GM12801 (cell line): ENCODE measurements around the gene C2orf76.

Experiments used
- TF ChIP-seq, protein P1 (sequence below): IDR thresholded peaks from one replicate; pipeline ENCODE4 v1.5.1; 2011; ENCODE audit warnings: control low read depth; ENCODE audit not compliant: insufficient read length; ENCODE audit errors: extremely low read depth

Gene C2orf76

DNA sequence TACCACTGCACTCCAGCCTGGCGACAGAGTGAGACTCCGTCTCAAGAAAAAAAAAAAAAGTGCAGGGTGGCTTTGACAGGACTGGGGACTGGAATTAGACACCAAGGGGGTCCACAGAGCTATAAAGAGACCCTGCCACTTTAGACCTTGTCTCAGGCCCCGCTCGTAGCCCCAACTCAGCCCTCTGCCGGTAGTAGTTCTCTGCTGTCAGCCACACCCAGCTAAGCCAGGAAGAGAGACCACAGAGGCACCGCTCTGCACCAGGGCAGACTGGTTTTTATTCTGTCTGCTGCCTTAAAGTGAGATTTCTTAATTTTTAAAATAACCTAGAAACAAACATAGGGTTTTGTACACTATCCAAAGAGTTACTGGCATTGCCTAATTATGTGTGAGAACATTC, 77.0 kb downstream of the C2orf76 start:
- TF ChIP-seq, protein P1, sequence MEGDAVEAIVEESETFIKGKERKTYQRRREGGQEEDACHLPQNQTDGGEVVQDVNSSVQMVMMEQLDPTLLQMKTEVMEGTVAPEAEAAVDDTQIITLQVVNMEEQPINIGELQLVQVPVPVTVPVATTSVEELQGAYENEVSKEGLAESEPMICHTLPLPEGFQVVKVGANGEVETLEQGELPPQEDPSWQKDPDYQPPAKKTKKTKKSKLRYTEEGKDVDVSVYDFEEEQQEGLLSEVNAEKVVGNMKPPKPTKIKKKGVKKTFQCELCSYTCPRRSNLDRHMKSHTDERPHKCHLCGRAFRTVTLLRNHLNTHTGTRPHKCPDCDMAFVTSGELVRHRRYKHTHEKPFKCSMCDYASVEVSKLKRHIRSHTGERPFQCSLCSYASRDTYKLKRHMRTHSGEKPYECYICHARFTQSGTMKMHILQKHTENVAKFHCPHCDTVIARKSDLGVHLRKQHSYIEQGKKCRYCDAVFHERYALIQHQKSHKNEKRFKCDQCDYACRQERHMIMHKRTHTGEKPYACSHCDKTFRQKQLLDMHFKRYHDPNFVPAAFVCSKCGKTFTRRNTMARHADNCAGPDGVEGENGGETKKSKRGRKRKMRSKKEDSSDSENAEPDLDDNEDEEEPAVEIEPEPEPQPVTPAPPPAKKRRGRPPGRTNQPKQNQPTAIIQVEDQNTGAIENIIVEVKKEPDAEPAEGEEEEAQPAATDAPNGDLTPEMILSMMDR: no peak

DNA sequence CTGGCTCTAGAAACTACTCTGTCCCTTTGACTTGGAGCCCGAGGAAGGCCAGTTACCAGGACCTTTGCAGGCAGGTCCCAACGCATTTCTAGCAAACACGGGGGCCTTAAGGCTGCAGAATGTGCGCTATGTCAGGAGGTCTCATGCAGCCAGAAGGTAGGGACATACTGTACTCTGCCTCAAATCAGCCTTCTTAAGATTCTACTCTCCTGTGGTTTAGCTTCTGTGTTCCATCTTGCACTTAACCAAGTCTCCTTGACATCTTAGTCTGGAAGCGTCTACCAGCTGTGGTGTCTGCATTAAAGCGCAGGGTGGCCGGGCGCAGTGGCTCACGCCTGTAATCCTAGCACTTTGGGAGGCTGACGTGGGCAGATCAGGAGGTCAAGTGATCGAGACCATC, 77.5 kb downstream of the C2orf76 start:
- TF ChIP-seq, protein P1: no peak

DNA sequence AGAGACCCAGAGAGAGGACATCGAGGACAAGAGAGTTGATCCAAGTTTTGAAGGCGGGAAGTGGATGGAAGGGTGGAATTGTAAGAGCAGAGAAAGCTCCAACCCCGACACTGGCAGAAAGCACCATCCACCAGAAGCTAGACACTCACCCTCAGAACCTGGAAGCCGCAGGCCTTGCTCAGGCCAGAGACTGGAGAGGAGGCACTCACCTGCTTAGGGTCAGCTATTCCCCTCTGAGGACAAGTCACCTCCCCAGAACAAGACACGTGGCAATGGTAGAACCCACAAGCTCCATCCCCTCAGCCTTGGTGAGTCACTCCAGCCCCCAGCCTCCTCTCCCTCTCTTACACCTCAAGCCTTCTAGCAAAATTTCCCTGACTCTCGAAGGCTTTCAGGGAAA, 78.1 kb downstream of the C2orf76 start:
- TF ChIP-seq, protein P1: no peak

DNA sequence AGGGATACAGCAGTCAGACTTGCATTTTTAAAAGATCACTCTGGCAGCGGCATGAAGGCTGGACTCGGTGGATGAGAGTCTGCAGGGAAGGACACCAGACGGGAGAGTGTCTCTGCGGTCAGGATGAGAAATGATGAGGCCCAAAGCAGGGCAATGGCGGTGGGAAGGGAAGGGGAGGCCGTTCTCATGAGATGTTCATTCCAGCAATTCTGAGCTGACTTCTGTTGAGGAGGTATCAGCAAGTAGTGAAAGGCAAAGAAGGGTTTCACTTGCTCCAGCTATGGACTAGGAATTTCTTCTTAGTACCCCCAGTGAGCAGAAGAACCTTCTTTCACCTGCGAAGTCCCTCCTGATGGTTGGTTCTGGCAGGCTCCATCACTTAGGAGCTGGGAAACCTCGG, 80.0 kb downstream of the C2orf76 start:
- TF ChIP-seq, protein P1: no peak

GRCh38 chr2:119283873-119284331, 82.7 kb downstream of the C2orf76 start:
- TF ChIP-seq, protein P1: no peak

GRCh38 chr2:119282996-119283511, 83.6 kb downstream of the C2orf76 start:
- TF ChIP-seq, protein P1: no peak

DNA sequence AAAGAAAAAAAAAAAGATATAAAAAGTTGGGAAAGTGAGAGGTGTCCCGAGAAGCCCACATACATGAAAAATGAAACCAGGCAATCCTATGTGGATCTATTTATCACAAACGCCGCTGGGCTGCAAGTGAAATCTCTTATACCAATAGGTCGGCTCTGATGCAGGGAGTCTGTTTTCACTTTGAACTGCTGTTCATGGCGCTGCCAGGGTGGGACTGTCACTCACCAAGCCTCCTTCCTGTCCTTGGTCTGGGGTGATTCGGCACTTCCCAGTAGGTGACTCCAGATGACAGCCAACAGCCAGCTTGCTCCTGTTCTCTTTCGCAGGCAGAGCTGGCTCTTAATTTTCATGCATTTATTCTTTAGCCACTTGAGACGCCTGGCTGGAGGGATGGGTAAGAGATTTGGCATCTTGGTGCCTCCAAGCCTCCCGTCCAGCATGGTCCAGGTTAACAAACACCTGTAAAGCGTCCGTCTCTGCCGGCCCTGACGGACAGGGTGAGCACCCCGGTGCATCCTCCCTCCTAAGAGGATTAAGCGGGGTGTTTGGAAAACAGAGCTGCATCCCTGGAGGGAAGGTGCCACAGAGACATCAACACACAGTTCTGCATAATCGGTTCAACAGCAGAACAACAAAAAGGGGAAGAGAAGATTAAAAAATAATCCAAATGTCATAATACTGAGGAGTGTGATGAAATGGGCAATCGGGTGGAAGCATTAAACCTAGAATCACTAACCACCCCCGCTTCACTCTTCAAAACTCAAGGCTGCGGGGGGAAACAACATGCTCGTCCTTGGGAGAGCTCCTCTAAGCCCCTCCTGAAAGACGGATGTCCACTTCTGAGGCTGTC, 84.3 kb downstream of the C2orf76 start:
- TF ChIP-seq, protein P1: no peak
